Smooth muscle cell (in vitro differentiated cells): ENCODE data around the gene GSTO1. TPM values are rescaled to one million over a fixed set of nuclear protein-coding genes. Genes with fewer than 3 reads are reported as not detected.

Experiments used
- DNase-seq: peaks from one replicate; lab custom pipeline; 2025; ENCODE audit not compliant: unreplicated experiment; lab: John Stamatoyannopoulos, UW
- H2AFZ ChIP-seq: fragments of 200-600 bp; sonication (generic); 2 replicates; pipeline ENCODE4 v1.6.0; 2016; ENCODE audit warnings: antibody characterized with exemption, low read depth, mild to moderate bottlenecking
- H3F3A ChIP-seq: fragments of 200-600 bp; sonication (generic); 2 replicates; pipeline ENCODE4 v1.6.0; 2017; ENCODE audit warnings: antibody characterized with exemption, low read depth
- H3K27ac ChIP-seq: fragments of 200-600 bp; sonication (generic); 2 replicates; pipeline ENCODE4 v1.5.1; 2016; ENCODE audit warnings: low read depth, mild to moderate bottlenecking
- H3K27me3 ChIP-seq: fragments of 200-600 bp; sonication (generic); 2 replicates; pipeline ENCODE4 v1.6.1; 2016; ENCODE audit warnings: low read depth, mild to moderate bottlenecking
- H3K36me3 ChIP-seq: fragments of 200-600 bp; sonication (generic); 2 replicates; pipeline ENCODE4 v1.5.1; 2016; ENCODE audit warnings: low read depth
- H3K4me1 ChIP-seq: fragments of 200-600 bp; sonication (generic); 2 replicates; pipeline ENCODE4 v1.5.1; 2016; ENCODE audit warnings: low read depth
- H3K4me2 ChIP-seq: fragments of 200-600 bp; sonication (generic); 2 replicates; pipeline ENCODE4 v1.6.0; 2016; ENCODE audit warnings: mild to moderate bottlenecking
- H3K4me3 ChIP-seq: fragments of 200-600 bp; sonication (generic); 2 replicates; pipeline ENCODE4 v1.5.1; 2016; ENCODE audit warnings: mild to moderate bottlenecking
- H3K79me2 ChIP-seq: fragments of 200-600 bp; sonication (generic); 2 replicates; pipeline ENCODE4 v1.6.0; 2016; ENCODE audit warnings: low read depth, mild to moderate bottlenecking
- H3K9ac ChIP-seq: fragments of 200-600 bp; sonication (generic); 2 replicates; pipeline ENCODE4 v1.6.0; 2016; ENCODE audit warnings: low read depth
- H3K9me3 ChIP-seq: fragments of 200-600 bp; sonication (generic); replicated peaks from 2 replicates; pipeline ENCODE4 v1.5.1; 2016; ENCODE audit warnings: low read depth
- H4K20me1 ChIP-seq: fragments of 200-600 bp; sonication (generic); 2 replicates; pipeline ENCODE4 v1.6.0; 2016; ENCODE audit warnings: low read depth
- CTCF ChIP-seq: fragments of 200-600 bp; sonication (generic); IDR thresholded peaks from 2 replicates; pipeline ENCODE4 v1.5.1; 2017; ENCODE audit warnings: borderline replicate concordance, mild to moderate bottlenecking, antibody characterized with exemption; ENCODE audit not compliant: insufficient read depth, poor library complexity, severe bottlenecking
- WGBS: methylation state at CpG from one replicate; pipeline ENCODE4 v1.1.7; 2016; ENCODE audit warnings: low lambda C conversion rate; 5-methylcytosine and 5-hydroxymethylcytosine counted together
- polyA plus RNA-seq: library from polyadenylated mRNA; unstranded; fragments of >200 nt; fragmentation: Nextera tagmentation; extraction: Ambion mirVana; gene quantifications from 2 replicates; pipeline ENCODE4 v1.2.1, GENCODE V29; 2016
- total RNA-seq: library from RNA; depleted of rRNA; stranded (reverse); fragments of >200 nt; gene quantifications from 2 replicates; pipeline ENCODE4 v1.2.3, GENCODE V29; 2014

GSTO1 gene
- 293 and 297 TPM in 2 replicates for total RNA-seq
- 407 and 440 TPM in 2 replicates for polyA plus RNA-seq

GRCh38 chr10:104254493-104255310 is at the start of gene GSTO1:
TSS of gene GSTO1 (plus strand) at chr10:104254892. CDS start at chr10:104254929, 37 bp downstream.
- H3K4me2 ChIP-seq: peak within 1 kb of the TSS; percentile 97
- H2AFZ ChIP-seq: peak within 1 kb of the TSS; percentile 70
- H3K27me3 ChIP-seq: no peaks in the 10 kb centered on the region
- no peaks in the 10 kb centered on the region for H3K36me3 ChIP-seq
- peaks cover 27% of the 10 kb centered on the region for H3K4me1 ChIP-seq
- peak; percentile 28 for DNase-seq
- TF ChIP-seq CTCF: no peak
- peaks cover 33% of the 10 kb centered on the region for H3F3A ChIP-seq
- peak within 1 kb of the TSS; percentile 87 for H3K9ac ChIP-seq
- no peaks in the 10 kb centered on the region for H3K9me3 ChIP-seq
- H3K79me2 ChIP-seq: peaks cover 45% of the 10 kb centered on the region
- peak within 1 kb of the TSS; percentile 77 for H3K4me3 ChIP-seq
- peak within 1 kb of the TSS; percentile 87 for H3K27ac ChIP-seq
- H4K20me1 ChIP-seq: peaks cover 21% of the 10 kb centered on the region
- WGBS: 2% methylated on average over 65 of the region's 69 CpGs

- Histone ChIP-seq H3K4me2 (no peak overlapping the region), H3K9me3 (no peaks in the 10 kb centered on the region), H3K4me1 (peaks cover 3% of the 10 kb centered on the region), H2AFZ (no peak overlapping the region), H3K4me3 (no peak overlapping the region), H3K79me2 (no peaks in the 10 kb centered on the region), H3F3A (no peaks in the 10 kb centered on the region), H3K9ac (no peak overlapping the region), H3K36me3 (no peaks in the 10 kb centered on the region), H3K27ac (no peak overlapping the region), H3K27me3 (no peaks in the 10 kb centered on the region), H4K20me1 (no peaks in the 10 kb centered on the region)
- WGBS: 79% methylated on average over 3 of the region's 3 CpGs
- no peak for TF ChIP-seq CTCF
- no peak for DNase-seq
These were observed 46.0 kb upstream of the GSTO1 start for GRCh38 chr10:104208730-104209129.

GRCh38 chr10:104209575-104210198 is 45.0 kb upstream of the GSTO1 start:
- H3K9ac ChIP-seq: no peak overlapping the region
- H3K4me1 ChIP-seq: peaks cover 3% of the 10 kb centered on the region
- no peak overlapping the region for H2AFZ ChIP-seq
- no peak overlapping the region for H3K27ac ChIP-seq
- H3K9me3 ChIP-seq: no peaks in the 10 kb centered on the region
- no peaks in the 10 kb centered on the region for H3K27me3 ChIP-seq
- H3F3A ChIP-seq: no peaks in the 10 kb centered on the region
- no peak overlapping the region for H3K4me3 ChIP-seq
- no peaks in the 10 kb centered on the region for H3K36me3 ChIP-seq
- TF ChIP-seq CTCF: peak; percentile 68
- no peaks in the 10 kb centered on the region for H3K79me2 ChIP-seq
- no peaks in the 10 kb centered on the region for H4K20me1 ChIP-seq
- no peak for DNase-seq
- 12% methylated on average over 2 of the region's 2 CpGs for WGBS
- no peak overlapping the region for H3K4me2 ChIP-seq
